ENCODE data around the gene BRI3BP. TPM values are rescaled to one million over a fixed set of nuclear protein-coding genes. Genes with fewer than 3 reads are reported as not detected.

Gene BRI3BP
- total RNA-seq, 1 donor from 2014 or later = 6.8 TPM

- H3K27ac Mint-ChIP-seq (ENCODE audit: unreplicated experiment) = peak overlapping the region; percentile 94
- no peaks in the 10 kb centered on the region for H3K27me3 Mint-ChIP-seq (ENCODE audit: low read depth)
- H3K9me3 Mint-ChIP-seq (ENCODE audit: low read depth) = no peaks in the 10 kb centered on the region
- no peak for TF ChIP-seq CTCF (IDR thresholded peaks at IDR 0.05)
- no peak for DNase-seq (ENCODE audit: low spot score)
- peaks cover 23% of the 10 kb centered on the region for H3K36me3 Mint-ChIP-seq (ENCODE audit: low read depth)
- peak overlapping the region; percentile 51 for H3K4me3 Mint-ChIP-seq (ENCODE audit: unreplicated experiment)
- peaks cover 9% of the 10 kb centered on the region for H3K4me1 Mint-ChIP-seq (ENCODE audit: low read depth)
Observed at GRCh38 chr12:125079648-125080645, 86.5 kb downstream of the BRI3BP start.

Other genes starting within 250 kb of the BRI3BP start
- gene SCARB1, start 129.8 kb upstream of the BRI3BP start, total RNA-seq = 20.1 to 30.0 TPM (median 20.4 TPM) in 3 replicates
- gene UBC, start 79.0 kb upstream of the BRI3BP start, total RNA-seq = 987 to 1,235 TPM (median 1,212 TPM) in 3 replicates
- 11.8 to 15.3 TPM (median 14.0 TPM) in 3 replicates for gene DHX37, start 4.5 kb upstream of the BRI3BP start, total RNA-seq
- 22.6 to 27.6 TPM (median 23.7 TPM) in 3 replicates for gene AACS, start 71.8 kb downstream of the BRI3BP start, total RNA-seq
- 3.2 to 4.2 TPM (median 3.6 TPM) in 3 replicates for gene TMEM132B, start 192.7 kb downstream of the BRI3BP start, total RNA-seq

Measured in chondrocyte (in vitro differentiated cells).